Duodenal mucosa (tissue), 2 donors: ENCODE data around the gene PEMT.
A peak's percentile ranks its signal among the peaks of the same experiment; 100 is the strongest.

Source experiments
- H3K27ac ChIP-seq: one replicate; pipeline ENCODE4 v1.7.0; 2013; ENCODE audit warnings: low read depth, low read length
- H3K27me3 ChIP-seq, 2 donors: one replicate each; pipeline ENCODE4 v1.7.0; 2013; ENCODE audit warnings: low read length in 2 of 2, control low read depth in 1 of 2; ENCODE audit not compliant: insufficient read depth in 2 of 2, control insufficient read depth in 1 of 2
- H3K36me3 ChIP-seq, 2 donors: one replicate each; pipeline ENCODE4 v1.7.0; 2013; ENCODE audit warnings: low read length in 2 of 2, control low read depth in 1 of 2; ENCODE audit not compliant: insufficient read depth in 2 of 2, control insufficient read depth in 1 of 2
- H3K4me1 ChIP-seq, 2 donors: one replicate each; pipeline ENCODE4 v1.7.0; 2013; ENCODE audit warnings: low read length in 2 of 2, control low read depth in 1 of 2; ENCODE audit not compliant: insufficient read depth in 2 of 2, control insufficient read depth in 1 of 2
- H3K4me3 ChIP-seq, 2 donors: one replicate each; pipeline ENCODE4 v1.7.0; 2013; ENCODE audit warnings: low read length in 2 of 2, low read depth in 1 of 2
- H3K9ac ChIP-seq, 2 donors: one replicate each; pipeline ENCODE4 v1.7.0; 2013; ENCODE audit warnings: low read length in 2 of 2, low read depth in 1 of 2
- H3K9me3 ChIP-seq, 2 donors: one replicate each; pipeline ENCODE4 v1.7.0; 2013; ENCODE audit warnings: low read length in 2 of 2, control low read depth in 1 of 2; ENCODE audit not compliant: control insufficient read depth in 1 of 2

Gene PEMT

GRCh38 chr17:17582372-17582771 is 9.1 kb downstream of the PEMT start:
- no peaks in the 10 kb centered on the region for H3K27me3 ChIP-seq
- no peak overlapping the region for H3K27ac ChIP-seq
- no peaks in the 10 kb centered on the region for H3K36me3 ChIP-seq
- H3K9me3 ChIP-seq: no peaks in the 10 kb centered on the region
- peaks cover 0 to 3% of the 10 kb centered on the region in 2 donors for H3K4me1 ChIP-seq
- H3K9ac ChIP-seq: no peak overlapping the region
- H3K4me3 ChIP-seq: no peak overlapping the region

GRCh38 chr17:17581509-17581908 is 10.0 kb downstream of the PEMT start:
- Histone ChIP-seq H3K4me3 (no peak overlapping the region), H3K9ac (no peak overlapping the region), H3K4me1 (peaks cover 0 to 3% of the 10 kb centered on the region in 2 donors), H3K9me3 (no peaks in the 10 kb centered on the region), H3K36me3 (peaks cover 2 to 4% of the 10 kb centered on the region in 2 donors), H3K27me3 (no peaks in the 10 kb centered on the region), H3K27ac (no peak overlapping the region)

DNA sequence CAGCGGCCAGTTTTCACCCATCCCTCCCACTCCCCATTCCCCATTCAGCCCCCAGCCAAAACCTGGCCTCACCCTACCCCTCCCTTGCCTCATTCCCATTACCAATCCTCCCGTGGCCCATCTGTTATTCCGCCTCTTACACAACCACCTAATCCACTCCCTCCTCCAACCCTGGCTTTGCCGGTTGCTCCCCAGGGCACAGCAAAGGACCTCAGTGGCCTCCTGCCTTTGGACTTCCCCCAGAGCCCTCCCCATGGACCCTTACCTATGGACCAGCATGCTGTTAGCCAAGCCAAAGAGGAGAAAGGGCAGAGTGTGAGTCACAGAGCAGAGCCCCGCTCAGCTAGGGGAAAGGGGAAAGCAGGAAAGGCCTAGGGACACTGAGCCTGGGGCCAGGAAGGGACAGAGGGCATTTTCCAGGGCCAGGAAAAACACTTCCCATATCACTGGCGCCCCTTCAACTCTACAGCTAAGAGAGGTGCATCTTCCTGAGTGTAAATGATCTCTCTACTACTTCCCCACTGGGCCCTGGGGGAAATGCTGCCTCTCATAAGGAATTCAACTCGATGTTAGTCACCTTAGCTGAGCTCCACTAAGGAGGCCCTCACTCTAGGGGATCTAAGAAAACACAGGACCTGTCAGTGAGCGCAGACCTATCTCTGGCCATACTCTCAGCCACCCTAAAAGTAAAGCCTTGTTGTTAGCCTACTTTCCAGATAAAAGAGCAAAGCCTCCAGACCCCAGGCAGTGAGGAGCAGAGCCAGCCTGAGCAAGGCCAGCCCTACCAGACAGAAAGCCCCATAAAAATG is 10.6 kb downstream of the PEMT start:
- no peak overlapping the region for H3K9ac ChIP-seq
- H3K4me1 ChIP-seq: peaks cover 6 to 7% of the 10 kb centered on the region in 2 donors
- H3K4me3 ChIP-seq: no peak overlapping the region
- peaks cover 5 to 7% of the 10 kb centered on the region in 2 donors for H3K36me3 ChIP-seq
- no peak overlapping the region for H3K27ac ChIP-seq
- H3K27me3 ChIP-seq: no peaks in the 10 kb centered on the region
- H3K9me3 ChIP-seq: no peaks in the 10 kb centered on the region

- no peak overlapping the region for H3K9ac ChIP-seq
- H3K4me3 ChIP-seq: no peak overlapping the region
- no peak overlapping the region for H3K27ac ChIP-seq
- no peaks in the 10 kb centered on the region for H3K27me3 ChIP-seq
- H3K36me3 ChIP-seq: peaks cover 5 to 7% of the 10 kb centered on the region in 2 donors
- H3K4me1 ChIP-seq: peaks cover 16 to 19% of the 10 kb centered on the region in 2 donors
- no peaks in the 10 kb centered on the region for H3K9me3 ChIP-seq
Measured at GRCh38 chr17:17579691-17580090, 11.8 kb downstream of the PEMT start.

- H3K27me3 ChIP-seq: no peaks in the 10 kb centered on the region
- H3K4me1 ChIP-seq: peaks cover 17 to 20% of the 10 kb centered on the region in 2 donors
- no peak overlapping the region for H3K4me3 ChIP-seq
- no peak overlapping the region for H3K9ac ChIP-seq
- H3K27ac ChIP-seq: no peak overlapping the region
- H3K36me3 ChIP-seq: peaks cover 5 to 7% of the 10 kb centered on the region in 2 donors
- no peaks in the 10 kb centered on the region for H3K9me3 ChIP-seq
Measured at GRCh38 chr17:17577373-17577772, 14.1 kb downstream of the PEMT start.

DNA sequence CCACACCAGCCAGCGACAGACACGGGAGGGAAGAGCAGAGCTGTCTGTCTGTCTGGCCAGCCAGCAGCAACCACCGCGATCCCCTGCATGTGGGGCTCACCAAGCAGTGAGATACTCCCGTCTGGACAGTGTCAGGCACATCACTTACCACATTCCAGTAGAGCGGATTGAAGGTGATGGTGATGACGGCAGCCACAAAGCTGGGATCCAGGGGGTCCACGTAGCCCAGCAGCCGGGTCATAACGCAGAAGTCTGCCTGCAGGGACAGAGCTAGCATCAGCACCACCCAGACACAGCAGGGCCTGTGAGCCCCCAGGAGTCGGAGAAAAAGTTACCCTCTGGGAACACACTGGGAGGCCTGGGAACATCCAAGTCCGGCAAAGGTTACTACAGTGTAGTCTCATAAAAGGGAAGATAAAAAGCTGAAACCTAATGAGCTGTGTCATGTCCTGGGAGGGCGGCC is 14.7 kb downstream of the PEMT start:
- H3K9ac ChIP-seq: no peak overlapping the region
- peaks cover 23% of the 10 kb centered on the region in 2 donors for H3K4me1 ChIP-seq
- H3K9me3 ChIP-seq: no peaks in the 10 kb centered on the region
- H3K36me3 ChIP-seq: peaks cover 5 to 7% of the 10 kb centered on the region in 2 donors
- no peaks in the 10 kb centered on the region for H3K27me3 ChIP-seq
- H3K4me3 ChIP-seq: no peak overlapping the region
- no peak overlapping the region for H3K27ac ChIP-seq

DNA sequence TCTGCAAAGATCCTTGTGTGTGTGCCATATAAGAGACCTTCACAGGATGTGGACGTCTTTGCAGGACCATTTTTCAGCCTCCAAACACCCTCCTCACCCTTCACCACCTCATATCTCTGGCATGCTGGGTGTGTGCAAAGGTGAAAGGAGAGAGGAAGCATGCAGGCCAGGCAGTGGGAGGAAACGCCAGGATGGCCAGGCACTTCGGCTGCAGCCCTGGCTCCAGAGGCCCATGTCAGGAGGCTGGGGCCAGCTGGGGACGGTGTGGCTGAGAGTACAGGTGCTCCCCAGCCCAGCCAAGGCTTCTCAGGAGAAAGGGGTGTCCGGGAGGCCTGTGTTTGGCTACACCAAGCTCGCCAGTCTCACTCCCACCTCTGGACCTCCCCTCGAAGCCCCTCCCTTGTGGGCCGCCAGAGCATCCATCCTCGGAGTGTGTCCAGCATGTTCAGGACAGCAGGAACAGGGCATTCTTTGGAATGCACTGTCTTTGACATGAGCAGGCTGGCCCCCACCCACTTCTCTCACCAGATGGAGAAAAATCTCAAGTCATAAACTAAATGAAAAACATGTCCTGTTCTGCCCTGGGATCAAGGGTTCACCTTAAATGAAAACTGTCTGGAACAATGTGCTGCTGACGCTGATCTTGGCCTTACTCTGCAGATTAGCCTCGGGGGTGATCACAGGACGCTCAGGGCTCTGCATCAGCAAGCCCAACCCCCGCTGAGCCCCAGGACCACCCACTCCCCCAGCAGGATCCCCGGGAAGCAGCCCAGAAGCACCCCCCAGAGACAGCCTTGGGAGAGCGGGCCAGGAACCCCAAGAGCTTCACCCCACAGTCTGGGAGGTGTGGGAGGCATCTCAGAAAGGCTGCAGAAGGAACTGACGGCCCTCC is 15.9 kb downstream of the PEMT start:
- Histone ChIP-seq H3K27me3 (no peaks in the 10 kb centered on the region), H3K9ac (no peak overlapping the region), H3K27ac (peak overlapping the region; percentile 42), H3K9me3 (no peaks in the 10 kb centered on the region), H3K4me1 (peaks cover 34% of the 10 kb centered on the region in 2 donors), H3K4me3 (no peak overlapping the region), H3K36me3 (peaks cover 5 to 7% of the 10 kb centered on the region in 2 donors)

- Histone ChIP-seq H3K27ac (no peak overlapping the region), H3K9me3 (no peaks in the 10 kb centered on the region), H3K4me3 (no peak overlapping the region), H3K36me3 (peaks cover 5 to 7% of the 10 kb centered on the region in 2 donors), H3K27me3 (no peaks in the 10 kb centered on the region), H3K9ac (no peak overlapping the region), H3K4me1 (peaks cover 47 to 51% of the 10 kb centered on the region in 2 donors)
Measured at GRCh38 chr17:17573912-17574311, 17.6 kb downstream of the PEMT start.

DNA sequence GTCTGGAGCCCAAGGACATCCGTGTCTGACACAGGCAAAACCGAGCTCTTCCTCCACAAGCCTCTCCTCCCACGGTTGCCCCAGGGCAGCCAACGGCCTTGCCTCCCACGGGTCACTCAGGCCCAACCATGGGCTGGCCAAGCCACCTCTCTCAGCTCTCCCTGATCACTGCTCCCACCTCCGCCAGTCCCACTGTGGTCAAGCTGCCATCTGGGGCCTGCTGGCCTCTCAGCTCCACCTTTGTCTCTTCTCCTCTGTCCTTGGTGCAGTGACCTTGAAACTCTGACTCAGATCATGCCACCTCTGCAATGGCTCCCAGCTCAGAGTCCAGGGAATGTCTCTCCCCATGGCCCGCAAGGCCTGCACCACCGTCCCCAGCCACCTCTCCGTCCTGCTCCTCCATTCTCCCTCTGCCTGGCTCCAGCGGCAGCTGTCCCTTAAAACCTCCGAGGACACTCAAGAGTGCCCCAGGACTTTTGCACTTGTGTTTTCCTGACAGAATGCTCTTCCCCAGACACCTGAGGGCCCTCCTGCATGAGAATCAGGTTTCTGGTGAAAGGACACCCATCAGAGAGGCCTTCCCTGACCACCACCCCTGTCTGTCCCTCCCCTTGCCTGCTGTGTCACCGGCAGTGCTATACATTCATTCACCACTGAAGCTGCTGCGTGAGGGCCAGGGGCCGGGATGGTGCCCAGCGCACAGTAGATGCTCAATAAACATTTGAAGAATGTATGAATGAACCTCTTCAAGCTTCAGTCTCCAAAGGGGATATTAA is 19.3 kb downstream of the PEMT start:
- H3K4me1 ChIP-seq: peaks cover 54 to 56% of the 10 kb centered on the region in 2 donors
- H3K36me3 ChIP-seq: peaks cover 5 to 7% of the 10 kb centered on the region in 2 donors
- no peak overlapping the region for H3K27ac ChIP-seq
- no peak overlapping the region for H3K9ac ChIP-seq
- H3K27me3 ChIP-seq: no peaks in the 10 kb centered on the region
- no peaks in the 10 kb centered on the region for H3K9me3 ChIP-seq
- no peak overlapping the region for H3K4me3 ChIP-seq
